Measurements from ENCODE around the gene BPI. TPM values are rescaled to one million over a fixed set of nuclear protein-coding genes. Genes with fewer than 3 reads are reported as not detected.
"Not testable (repeated sequence)": the region's sequence is repeated elsewhere in the genome, so short reads cannot be mapped to it uniquely, and the experiment has no call there.

Gene BPI
- total RNA-seq, 1 experiment from 2014 or later, result not detected

GRCh38 chr20:38377039-38377685 is 73.2 kb downstream of the BPI start:
- no CpG with 5 or more reads among the region's 11 CpGs for WGBS (ENCODE audit: extremely low coverage, insufficient read length, low lambda C conversion rate)
- TF ChIP-seq CTCF (conservative IDR thresholded peaks at IDR 0.05), result no peak

GRCh38 chr20:38377838-38378237 is 73.9 kb downstream of the BPI start:
- H3K36me3 Mint-ChIP-seq (ENCODE audit: insufficient read depth in 1 of 3, low read depth in 3 of 3); H2BK120ac ChIP-seq (ENCODE audit: low read depth, low read length, poor library complexity, severe bottlenecking); H3K27ac Mint-ChIP-seq; H3K79me2 ChIP-seq (ENCODE audit: insufficient read depth, low read length); H3K9ac ChIP-seq (ENCODE audit: extremely low read depth, insufficient read length, low read length); H2AK5ac ChIP-seq (ENCODE audit: insufficient read length, low read length); H3K4me3 Mint-ChIP-seq; H3K27me3 Mint-ChIP-seq (ENCODE audit: low read depth); H3K18ac ChIP-seq (ENCODE audit: insufficient read length, low read depth, low read length); H3K79me1 ChIP-seq (ENCODE audit: insufficient read depth, low read depth, low read length, poor library complexity, severe bottlenecking); H4K91ac ChIP-seq (ENCODE audit: insufficient read length, low read depth, low read length); H3K9me3 ChIP-seq (ENCODE audit: control insufficient read depth, low read depth, low read length); H4K20me1 ChIP-seq (ENCODE audit: control insufficient read depth, insufficient read depth, insufficient read length); H2AFZ ChIP-seq (ENCODE audit: low read length); H3K27ac ChIP-seq (ENCODE audit: insufficient read length, low read depth, low read length); H3K9me3 Mint-ChIP-seq; H3K4ac ChIP-seq (ENCODE audit: low read depth, low read length); H2BK15ac ChIP-seq (ENCODE audit: low read depth, low read length); H3K4me1 ChIP-seq (ENCODE audit: insufficient read depth, low read length); H3K14ac ChIP-seq (ENCODE audit: insufficient read depth, low read length); H4K5ac ChIP-seq (ENCODE audit: insufficient read length, low read depth, low read length); H3K23ac ChIP-seq (ENCODE audit: insufficient read length, low read depth, low read length); H3T11ph ChIP-seq (ENCODE audit: low read length); H3K56ac ChIP-seq (ENCODE audit: insufficient read length, low read depth, low read length); H3K23me2 ChIP-seq (ENCODE audit: insufficient read length, low read depth, low read length, poor library complexity, severe bottlenecking); H4K8ac ChIP-seq (replicated peaks; ENCODE audit: insufficient read length, low read depth, low read length); H2BK5ac ChIP-seq (ENCODE audit: insufficient read length, low read length); H3K27me3 ChIP-seq (ENCODE audit: insufficient read depth, low read length); H2BK20ac ChIP-seq (ENCODE audit: low read depth, low read length, poor library complexity, severe bottlenecking); H3K4me2 ChIP-seq (ENCODE audit: insufficient read depth, insufficient read length, low read length); H2BK12ac ChIP-seq (ENCODE audit: insufficient read length, low read depth, low read length); DNase-seq: not testable (repeated sequence)
- H3K4me1 Mint-ChIP-seq, result peaks cover 11 to 15% of the 10 kb centered on the region in 2 experiments
- no CpG with 5 or more reads among the region's 5 CpGs for WGBS (ENCODE audit: extremely low coverage, insufficient read length, low lambda C conversion rate)

More at GRCh38 chr20:38377039-38377685, 73.2 kb downstream of the BPI start:
- Mint-ChIP-seq H3K9me3 (peaks cover 2 to 3% of the 10 kb centered on the region in 2 experiments; a peak in 3 of 5 replicates), H3K4me3 (no peak overlapping the region), H3K4me1 (peaks cover 5 to 8% of the 10 kb centered on the region in 2 experiments), H3K27ac (peak overlapping the region in 1 of 3 experiments; percentile 80; a peak in 1 of 7 replicates), H3K27me3 (ENCODE audit: low read depth) (peaks cover 3% of the 10 kb centered on the region), H3K36me3 (ENCODE audit: insufficient read depth in 1 of 3, low read depth in 3 of 3) (peaks cover 0 to 4% (median 0%) of the 10 kb centered on the region in 3 experiments; a peak in 2 of 7 replicates)
- Histone ChIP-seq H3K4me2 (ENCODE audit: insufficient read depth, insufficient read length, low read length) (no peak overlapping the region), H3K4me1 (ENCODE audit: insufficient read depth, low read length) (no peaks in the 10 kb centered on the region), H4K5ac (ENCODE audit: insufficient read length, low read depth, low read length) (no peak overlapping the region), H2BK5ac (ENCODE audit: insufficient read length, low read length) (no peak overlapping the region), H3K56ac (ENCODE audit: insufficient read length, low read depth, low read length) (no peak overlapping the region), H3K27ac (ENCODE audit: insufficient read length, low read depth, low read length) (no peak overlapping the region), H3K79me1 (ENCODE audit: insufficient read depth, low read depth, low read length, poor library complexity, severe bottlenecking) (no peaks in the 10 kb centered on the region), H3T11ph (ENCODE audit: low read length) (no peak overlapping the region), H2BK20ac (ENCODE audit: low read depth, low read length, poor library complexity, severe bottlenecking) (no peak overlapping the region), H2AK5ac (ENCODE audit: insufficient read length, low read length) (no peak overlapping the region), H4K8ac (replicated peaks; ENCODE audit: insufficient read length, low read depth, low read length) (no peak overlapping the region), H3K27me3 (ENCODE audit: insufficient read depth, low read length) (no peaks in the 10 kb centered on the region), H3K9ac (ENCODE audit: extremely low read depth, insufficient read length, low read length) (no peak overlapping the region), H3K18ac (ENCODE audit: insufficient read length, low read depth, low read length) (no peak overlapping the region), H4K20me1 (ENCODE audit: control insufficient read depth, insufficient read depth, insufficient read length) (no peaks in the 10 kb centered on the region), H3K14ac (ENCODE audit: insufficient read depth, low read length) (no peak overlapping the region), H3K9me3 (ENCODE audit: control insufficient read depth, low read depth, low read length) (no peaks in the 10 kb centered on the region), H3K79me2 (ENCODE audit: insufficient read depth, low read length) (0 out of 2 replicates have a peak, but pooled peaks cover 2% of the 10 kb centered on the region), H4K91ac (ENCODE audit: insufficient read length, low read depth, low read length) (no peak overlapping the region), H2BK12ac (ENCODE audit: insufficient read length, low read depth, low read length) (no peak overlapping the region), H3K4ac (ENCODE audit: low read depth, low read length) (no peak overlapping the region), H2AFZ (ENCODE audit: low read length) (no peak overlapping the region), H3K23ac (ENCODE audit: insufficient read length, low read depth, low read length) (no peak overlapping the region), H2BK120ac (ENCODE audit: low read depth, low read length, poor library complexity, severe bottlenecking) (no peak overlapping the region), H2BK15ac (ENCODE audit: low read depth, low read length) (no peak overlapping the region), H3K23me2 (ENCODE audit: insufficient read length, low read depth, low read length, poor library complexity, severe bottlenecking) (no peaks in the 10 kb centered on the region)
- DNase-seq, result no peak
